GM19463 (cell line): ENCODE measurements around the gene KCTD10.
"Not testable (repeated sequence)": the region's sequence is repeated elsewhere in the genome, so short reads cannot be mapped to it uniquely, and the experiment has no call there.

Experiments used
- ATAC-seq: cut with Tn5 transposase; IDR thresholded peaks from one replicate; pipeline ENCODE4 v1.9.1; 2021; ENCODE audit warnings: mild to moderate bottlenecking, moderate library complexity; ENCODE audit not compliant: unreplicated experiment

The KCTD10 gene

DNA sequence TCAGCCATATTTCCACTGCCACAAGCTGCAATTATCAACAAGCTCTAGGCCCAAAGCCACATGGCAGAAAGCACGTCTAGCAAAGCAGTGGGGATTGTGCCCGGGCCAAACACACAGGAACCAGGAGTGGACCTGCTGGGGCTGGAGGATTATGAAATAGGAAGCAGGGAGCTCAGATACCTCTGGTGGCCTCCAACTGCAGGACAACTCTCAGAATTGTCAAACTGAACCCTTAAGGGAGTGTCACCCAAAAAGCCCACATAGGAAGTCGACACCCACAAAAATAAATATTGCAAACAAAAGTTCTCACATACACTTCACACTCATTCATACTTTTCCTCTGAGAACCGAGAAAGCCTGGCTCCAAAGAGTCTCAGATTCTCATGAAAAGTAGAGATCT is 26.1 kb downstream of the KCTD10 start:
- no peak for ATAC-seq

- ATAC-seq: no peak
These were observed 27.1 kb downstream of the KCTD10 start for GRCh38 chr12:109449845-109450532.

DNA sequence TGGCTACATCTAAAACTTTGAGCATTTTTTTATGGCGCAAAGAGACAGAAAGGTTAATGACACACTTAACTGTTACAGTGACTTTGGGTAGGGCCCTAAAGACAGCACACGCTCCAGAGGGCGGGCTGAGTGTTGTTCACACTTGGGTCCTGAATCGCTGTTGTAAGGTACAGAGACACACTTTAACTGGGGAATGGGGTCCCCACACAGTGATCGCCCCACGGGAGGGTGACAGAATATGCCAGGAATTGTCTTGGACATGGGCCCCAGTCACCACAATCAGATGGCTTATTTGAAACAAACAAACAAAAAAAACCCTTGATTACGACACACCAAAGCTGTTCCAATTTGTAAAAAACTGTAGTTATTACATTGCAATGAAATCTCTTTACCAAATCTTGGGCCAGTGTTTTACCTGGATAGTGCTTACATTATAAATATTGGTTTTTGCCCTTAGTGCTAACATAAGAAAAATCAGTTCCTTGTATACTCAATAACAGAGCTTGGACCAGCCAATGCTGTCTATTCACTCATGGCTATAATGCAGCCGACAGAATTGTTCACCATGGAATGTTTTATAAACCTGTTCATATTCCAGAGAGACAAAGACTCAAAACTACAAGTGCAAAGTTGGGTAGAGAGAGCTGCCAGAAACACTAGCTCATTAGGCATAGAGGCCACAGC is 28.3 kb downstream of the KCTD10 start:
- no peak for ATAC-seq

DNA sequence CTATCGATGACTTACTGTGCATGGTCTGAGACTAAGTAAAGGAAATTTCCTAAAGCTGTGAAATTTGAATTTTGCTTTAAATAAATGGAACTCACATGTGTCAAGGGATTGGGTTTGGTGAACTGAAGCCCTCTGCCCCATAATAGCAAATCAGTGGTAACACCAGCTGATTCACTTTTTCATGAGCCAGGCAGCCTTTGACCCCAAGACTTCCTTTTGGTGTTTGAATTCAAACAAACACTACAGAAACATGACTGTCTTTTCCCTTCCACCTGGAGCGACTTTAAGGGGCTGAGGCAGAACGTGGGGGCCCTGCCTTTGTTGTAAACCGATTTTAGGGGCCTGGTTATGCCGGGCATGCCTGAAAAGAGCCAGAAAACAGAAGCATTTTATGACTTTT is 28.8 kb downstream of the KCTD10 start:
- ATAC-seq: no peak

GRCh38 chr12:109447482-109447881 is 29.6 kb downstream of the KCTD10 start:
- no peak for ATAC-seq

- ATAC-seq: no peak
These were observed 30.2 kb downstream of the KCTD10 start for GRCh38 chr12:109446869-109447268.

DNA sequence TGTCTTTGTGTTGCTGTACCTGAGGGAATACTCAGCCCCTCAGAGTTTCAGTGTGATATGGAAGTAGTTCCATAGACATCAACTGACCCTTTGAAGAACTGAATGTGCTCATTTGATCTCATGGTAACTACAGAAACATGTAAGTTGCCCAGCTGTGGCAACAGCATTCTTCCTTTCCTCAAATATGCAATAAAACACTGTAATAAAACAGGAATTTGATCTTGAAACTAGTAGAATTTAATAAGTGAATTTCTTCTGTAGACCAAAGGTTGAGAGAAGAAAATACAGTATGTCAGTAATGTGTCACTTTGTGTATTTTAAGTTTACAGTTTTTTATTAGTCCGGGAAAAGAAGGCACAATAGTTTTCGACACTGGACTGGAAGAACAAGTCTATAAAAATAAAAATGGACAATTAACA is 31.9 kb downstream of the KCTD10 start:
- ATAC-seq: no peak

DNA sequence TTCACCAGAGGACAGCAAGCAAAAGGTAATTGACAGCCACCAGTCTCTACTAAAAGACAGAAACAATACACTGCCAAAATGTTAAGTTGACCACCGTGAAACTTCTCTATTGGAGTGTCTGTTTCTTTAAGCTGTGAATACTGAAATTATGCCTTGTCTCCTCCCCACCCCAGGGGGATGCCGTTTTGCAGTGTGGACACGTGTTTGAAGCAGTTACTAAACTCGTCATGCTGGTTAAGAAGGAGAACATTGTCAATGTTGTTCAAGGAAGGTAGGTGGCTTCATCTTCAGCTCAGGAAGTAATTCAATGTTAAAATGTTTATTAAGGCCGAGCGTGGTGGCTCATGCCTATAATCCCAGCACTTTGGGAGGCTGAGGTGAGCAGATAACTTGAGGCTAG is 32.8 kb downstream of the KCTD10 start:
- no peak for ATAC-seq

- ATAC-seq: no peak
These were observed 33.3 kb downstream of the KCTD10 start for GRCh38 chr12:109443794-109444193.

- ATAC-seq: no peak
These were observed 36.1 kb downstream of the KCTD10 start for GRCh38 chr12:109440851-109441490.

DNA sequence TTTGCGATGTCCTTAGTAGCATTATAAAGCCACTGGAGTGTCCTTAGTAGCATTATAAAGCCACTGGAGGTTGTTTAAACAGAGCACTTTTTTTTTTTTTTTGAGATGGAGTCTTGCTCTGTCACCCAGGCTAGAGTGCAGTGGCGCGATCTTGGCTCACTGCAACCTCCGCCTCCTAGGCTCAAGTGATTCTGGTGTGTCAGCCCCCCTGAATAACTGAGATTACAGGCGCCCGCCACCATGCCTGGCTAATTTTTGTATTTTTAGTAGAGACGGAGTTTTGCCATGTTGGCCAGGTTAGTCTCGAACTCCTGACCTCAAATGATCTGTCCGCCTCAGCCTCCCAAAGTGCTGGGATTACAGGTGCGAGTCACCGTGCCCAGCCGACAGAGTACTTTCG is 37.1 kb downstream of the KCTD10 start:
- ATAC-seq: not testable (repeated sequence)

DNA sequence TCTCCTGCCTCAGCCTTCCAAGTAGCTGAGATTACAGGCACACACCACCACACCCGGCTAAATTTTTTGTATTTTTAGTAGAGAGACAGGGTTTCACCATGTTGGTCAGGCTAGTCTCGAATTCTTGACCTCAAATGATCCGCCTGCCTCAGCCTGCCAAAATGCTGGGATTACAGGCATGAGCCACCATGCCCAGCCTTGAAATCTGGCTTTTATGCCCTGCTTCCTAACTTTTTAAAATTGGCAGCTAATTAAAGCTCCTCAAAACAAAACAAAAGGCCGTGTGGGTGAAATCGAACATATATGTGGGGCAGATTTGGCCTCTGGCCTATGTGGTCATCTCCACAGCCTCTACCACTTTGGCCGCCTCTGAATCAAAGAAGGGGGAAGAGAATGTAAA is 37.9 kb downstream of the KCTD10 start:
- no peak for ATAC-seq

DNA sequence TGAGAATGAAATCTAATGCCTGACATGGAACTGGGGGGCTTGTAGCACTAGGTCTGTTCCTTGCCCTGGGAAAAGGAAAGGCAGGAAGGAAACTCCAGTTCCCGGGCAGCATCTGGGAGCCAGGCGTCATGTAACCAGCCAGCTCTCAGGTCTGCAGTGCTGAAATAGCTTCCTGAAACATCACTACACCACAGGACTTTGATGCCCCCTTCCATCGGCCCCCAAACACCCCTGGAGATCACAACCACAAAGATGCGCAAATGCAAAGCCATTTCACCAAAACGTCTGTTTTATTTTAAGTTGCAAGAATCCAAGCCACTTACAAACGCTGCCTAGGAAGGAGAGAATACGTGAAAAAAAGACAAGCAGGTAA is 40.9 kb downstream of the KCTD10 start:
- no peak for ATAC-seq

DNA sequence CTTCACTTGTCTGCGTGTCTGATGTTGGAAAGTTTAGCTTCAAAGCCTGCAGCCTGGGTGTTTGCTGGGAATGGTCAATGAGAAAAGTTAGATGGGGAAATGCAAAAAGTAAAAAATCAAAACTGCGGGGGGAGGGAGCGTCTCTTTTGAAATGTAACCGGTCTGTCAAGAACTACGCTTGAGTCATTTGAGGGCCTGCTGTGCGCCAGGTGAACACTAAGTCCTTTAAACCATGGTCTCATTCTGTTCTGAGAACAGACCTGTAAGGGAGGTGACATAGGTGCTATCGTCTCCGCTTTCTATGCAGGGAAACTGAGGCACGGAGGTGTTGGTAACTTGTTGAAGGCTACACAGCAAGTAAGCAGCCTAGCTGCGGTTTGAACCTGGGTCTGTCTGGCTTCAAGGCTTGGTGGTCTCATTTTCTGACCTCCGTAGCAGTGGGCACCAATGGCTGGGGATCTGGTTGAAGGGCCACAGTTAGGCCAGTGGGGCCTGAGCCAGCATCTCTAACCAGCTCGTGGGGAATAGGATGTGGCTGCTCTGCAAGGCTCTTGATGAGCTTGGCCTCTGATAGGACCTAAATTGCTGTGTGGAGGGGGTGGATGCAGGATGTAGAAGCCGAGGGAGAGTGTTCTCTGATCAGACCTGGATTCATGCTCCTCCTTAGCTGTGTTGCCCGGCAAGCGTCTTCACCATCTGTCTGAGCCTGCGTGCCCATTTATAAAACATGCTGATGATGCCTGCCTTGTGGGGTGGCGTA is 41.5 kb downstream of the KCTD10 start:
- no peak for ATAC-seq

DNA sequence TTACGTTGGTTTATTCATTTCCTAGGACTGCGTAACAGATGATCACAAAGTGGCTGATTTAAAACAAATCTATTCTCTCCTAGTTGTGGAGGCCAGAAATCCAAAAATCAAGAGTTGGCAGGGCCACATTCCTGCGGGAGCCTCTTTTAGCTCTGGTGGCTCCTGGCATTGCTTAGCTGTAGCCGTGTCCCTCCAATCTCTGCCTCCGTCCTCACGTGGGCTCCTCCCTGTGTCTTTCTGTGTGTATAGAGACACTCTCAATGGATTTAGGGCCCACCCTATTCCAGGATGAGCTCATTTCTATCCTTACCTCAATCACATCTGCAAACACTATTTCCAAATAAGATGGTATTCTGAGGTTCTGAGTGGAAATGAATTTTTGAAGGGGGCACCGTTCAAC is 42.5 kb downstream of the KCTD10 start:
- no peak for ATAC-seq

- ATAC-seq: no peak
These were observed 43.5 kb downstream of the KCTD10 start for GRCh38 chr12:109433618-109434017.

DNA sequence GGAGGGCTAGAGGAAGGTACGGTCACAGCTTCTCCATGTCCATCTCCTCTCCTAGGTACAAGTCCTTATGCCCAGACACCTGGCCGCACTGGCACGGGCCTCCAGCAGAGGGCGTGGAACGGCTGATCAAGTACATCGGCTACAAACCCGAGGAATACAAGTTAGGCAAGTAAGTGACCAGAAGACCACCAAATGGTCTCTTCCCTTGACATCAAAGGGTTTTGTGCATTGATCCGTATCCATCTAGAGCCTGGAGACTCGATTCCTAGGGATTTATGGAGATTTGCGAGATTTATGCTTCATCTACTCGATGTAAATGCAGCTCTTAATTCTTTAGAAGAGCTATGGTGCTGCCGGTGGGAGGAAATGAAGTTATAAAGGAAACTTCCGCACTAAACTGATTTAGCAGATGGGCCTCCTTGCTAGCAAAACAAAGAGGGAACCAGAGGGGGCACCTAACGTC is 44.2 kb downstream of the KCTD10 start:
- no peak for ATAC-seq

DNA sequence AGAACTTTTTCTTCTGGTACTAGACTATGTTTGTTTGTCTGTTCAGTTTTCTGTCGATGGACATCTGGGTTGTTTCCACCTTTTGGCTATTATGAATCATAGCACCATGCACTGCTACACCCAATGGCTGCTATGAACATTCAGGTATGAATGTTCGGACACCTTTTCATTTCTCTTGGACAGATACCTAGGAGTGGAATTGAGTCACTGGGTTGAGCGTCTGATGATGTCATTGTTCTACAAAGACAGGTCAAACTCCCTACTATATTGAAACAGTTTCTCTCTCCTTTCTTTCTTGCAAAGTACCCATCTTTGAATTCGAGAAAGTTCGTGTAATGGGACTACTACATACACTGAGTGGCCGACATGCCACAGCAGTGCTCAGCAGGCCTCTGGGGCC is 44.7 kb downstream of the KCTD10 start:
- no peak for ATAC-seq

- ATAC-seq: no peak
These were observed 46.9 kb downstream of the KCTD10 start for GRCh38 chr12:109430244-109430643.

- ATAC-seq: not testable (repeated sequence)
These were observed 48.3 kb downstream of the KCTD10 start for GRCh38 chr12:109428804-109429203.

GRCh38 chr12:109428037-109428629 is 49.0 kb downstream of the KCTD10 start:
- ATAC-seq: no peak
